Neural cell (in vitro differentiated cells): Measurements from ENCODE around the gene SNRPD3. TPM values are rescaled to one million over a fixed set of nuclear protein-coding genes. Genes with fewer than 3 reads are reported as not detected.

ENCODE experiments used
- H2AFZ ChIP-seq: fragments of 200-600, 300-800 bp; sonication (generic), shearing (Covaris generic); 2 replicates; pipeline ENCODE4 v1.6.0; 2014; ENCODE audit warnings: low read depth, mild to moderate bottlenecking, antibody characterized with exemption, low read length, moderate library complexity
- H3F3A ChIP-seq: fragments of 200-600 bp; shearing (Covaris generic); 2 replicates; pipeline ENCODE4 v1.6.1; 2016; ENCODE audit warnings: mild to moderate bottlenecking, moderate library complexity, mixed read lengths, antibody characterized with exemption, low read length; ENCODE audit not compliant: insufficient read depth, poor library complexity, severe bottlenecking
- H3K27ac ChIP-seq: fragments of 200-600, 300-800 bp; sonication (generic), shearing (Covaris generic); 2 replicates; pipeline ENCODE4 v1.5.1; 2014; ENCODE audit warnings: mild to moderate bottlenecking, low read length, moderate library complexity
- H3K27me3 ChIP-seq: fragments of 300-800, 200-600 bp; sonication (generic), shearing (Covaris generic); 2 replicates; pipeline ENCODE4 v1.6.0; 2014; ENCODE audit warnings: mild to moderate bottlenecking, low read depth, low read length, moderate library complexity; ENCODE audit not compliant: insufficient read depth
- H3K36me3 ChIP-seq: fragments of 300-800, 200-600 bp; sonication (generic), shearing (Covaris generic); 2 replicates; pipeline ENCODE4 v1.5.1; 2014; ENCODE audit warnings: mild to moderate bottlenecking, antibody characterized with exemption, low read length, moderate library complexity; ENCODE audit not compliant: insufficient read depth
- H3K4me2 ChIP-seq: fragments of 300-800, 200-600 bp; sonication (generic), shearing (Covaris generic); 2 replicates; pipeline ENCODE4 v1.6.0; 2014; ENCODE audit warnings: mild to moderate bottlenecking, low read length
- H3K4me3 ChIP-seq: fragments of 300-800, 200-600 bp; sonication (generic), shearing (Covaris generic); 2 replicates; pipeline ENCODE4 v1.5.1; 2014; ENCODE audit warnings: mild to moderate bottlenecking, low read length, moderate library complexity
- H3K79me2 ChIP-seq: fragments of 200-600 bp; shearing (Covaris generic); replicated peaks from 2 replicates; pipeline ENCODE4 v1.6.0; 2014; ENCODE audit warnings: mild to moderate bottlenecking, low read length, moderate library complexity; ENCODE audit not compliant: insufficient read depth
- H3K9ac ChIP-seq: fragments of 300-800, 200-600 bp; sonication (generic), shearing (Covaris generic); 2 replicates; pipeline ENCODE4 v1.6.1; 2016; ENCODE audit warnings: mild to moderate bottlenecking, low read length, mixed read lengths
- H3K9me2 ChIP-seq: fragments of 200-600 bp; shearing (Covaris generic); 2 replicates; pipeline ENCODE4 v1.6.1; 2016; ENCODE audit warnings: mild to moderate bottlenecking, low read length, mixed read lengths; ENCODE audit not compliant: insufficient read depth
- H3K9me3 ChIP-seq: fragments of 200-600, 300-800 bp; sonication (generic), shearing (Covaris generic); 2 replicates; pipeline ENCODE4 v1.6.1; 2016; ENCODE audit warnings: mild to moderate bottlenecking, mixed run types, low read length, moderate library complexity, mixed read lengths
- H4K20me1 ChIP-seq: fragments of 200-600 bp; shearing (Covaris generic); 2 replicates; pipeline ENCODE4 v1.6.1; 2016; ENCODE audit warnings: mild to moderate bottlenecking, mixed run types; ENCODE audit not compliant: insufficient read depth
- EP300 ChIP-seq: fragments of 450-650 bp; conservative IDR thresholded peaks from 2 replicates; pipeline ENCODE4 v1.6.1; 2014; ENCODE audit warnings: antibody characterized with exemption, mild to moderate bottlenecking, moderate library complexity; ENCODE audit not compliant: poor library complexity, severe bottlenecking
- EZH2 ChIP-seq: fragments of 200-600, 300-800 bp; shearing (Covaris generic), sonication (generic); IDR thresholded peaks from 2 replicates; pipeline ENCODE4 v1.6.1; 2014; ENCODE audit warnings: antibody characterized with exemption, low read length, borderline replicate concordance, mild to moderate bottlenecking; ENCODE audit not compliant: insufficient read depth, poor library complexity, severe bottlenecking
- MXI1 ChIP-seq: fragments of 450-650 bp; conservative IDR thresholded peaks from 2 replicates; pipeline ENCODE4 v1.6.1; 2014; ENCODE audit warnings: antibody characterized with exemption, mild to moderate bottlenecking; ENCODE audit not compliant: poor library complexity, severe bottlenecking
- POLR2AphosphoS5 ChIP-seq: IDR thresholded peaks from 2 replicates; pipeline ENCODE4 v1.6.1; 2012
- RAD21 ChIP-seq: fragments of 450-650 bp; conservative IDR thresholded peaks from 2 replicates; pipeline ENCODE4 v1.6.1; 2014; ENCODE audit warnings: antibody characterized with exemption, mild to moderate bottlenecking, moderate library complexity
- REST ChIP-seq: IDR thresholded peaks from 2 replicates; pipeline ENCODE4 v1.6.1; 2012; ENCODE audit warnings: borderline replicate concordance
- SMC3 ChIP-seq: fragments of 450-650 bp; conservative IDR thresholded peaks from 2 replicates; pipeline ENCODE4 v1.6.1; 2014; ENCODE audit warnings: antibody characterized with exemption, mild to moderate bottlenecking, moderate library complexity; ENCODE audit not compliant: poor library complexity
- TAF1 ChIP-seq: IDR thresholded peaks from 2 replicates; pipeline ENCODE4 v1.6.1; 2012; ENCODE audit warnings: low read depth
- polyA plus RNA-seq: library from polyadenylated mRNA; depleted of rRNA; stranded (reverse); fragments of >200 nt; gene quantifications from 2 replicates; pipeline ENCODE4 v1.2.3, GENCODE V29; 2014
- TF ChIP-seq, protein P1 (sequence below): fragments of 450-650 bp; IDR thresholded peaks from 2 replicates; pipeline ENCODE4 v1.5.1; 2014; ENCODE audit warnings: antibody characterized with exemption, mild to moderate bottlenecking, moderate library complexity; ENCODE audit not compliant: poor library complexity, severe bottlenecking

SNRPD3 gene
- polyA plus RNA-seq, 1 donor from 2014 or later = 195 TPM

DNA sequence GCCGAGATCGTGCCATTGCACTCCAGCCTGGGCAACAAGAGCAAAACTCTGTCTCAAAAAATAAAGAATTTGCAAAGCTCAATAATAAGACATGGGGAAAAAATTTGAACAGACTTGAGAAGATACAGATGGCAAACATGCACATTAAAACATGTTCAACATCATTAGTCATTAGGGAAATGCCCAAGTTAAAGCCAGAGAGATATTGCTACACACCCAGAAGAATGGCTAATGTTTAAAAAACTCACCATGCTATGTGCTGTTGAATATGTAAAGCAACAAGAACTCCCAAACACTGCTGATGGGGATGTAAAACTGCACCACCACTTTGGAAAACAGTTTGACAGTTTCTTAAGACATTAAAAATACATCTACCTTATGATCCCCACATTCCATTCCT is 24.5 kb downstream of the SNRPD3 start:
- H3K9me2 ChIP-seq = no peaks in the 10 kb centered on the region
- no peak overlapping the region for H3K9ac ChIP-seq
- H3K4me3 ChIP-seq = no peak overlapping the region
- no peaks in the 10 kb centered on the region for H3K9me3 ChIP-seq
- TF ChIP-seq REST (no peak), EZH2 (no peak), MXI1 (no peak), EP300 (no peak), SMC3 (no peak), RAD21 (no peak), POLR2AphosphoS5 (no peak), TAF1 (no peak)
- TF ChIP-seq, protein P1, sequence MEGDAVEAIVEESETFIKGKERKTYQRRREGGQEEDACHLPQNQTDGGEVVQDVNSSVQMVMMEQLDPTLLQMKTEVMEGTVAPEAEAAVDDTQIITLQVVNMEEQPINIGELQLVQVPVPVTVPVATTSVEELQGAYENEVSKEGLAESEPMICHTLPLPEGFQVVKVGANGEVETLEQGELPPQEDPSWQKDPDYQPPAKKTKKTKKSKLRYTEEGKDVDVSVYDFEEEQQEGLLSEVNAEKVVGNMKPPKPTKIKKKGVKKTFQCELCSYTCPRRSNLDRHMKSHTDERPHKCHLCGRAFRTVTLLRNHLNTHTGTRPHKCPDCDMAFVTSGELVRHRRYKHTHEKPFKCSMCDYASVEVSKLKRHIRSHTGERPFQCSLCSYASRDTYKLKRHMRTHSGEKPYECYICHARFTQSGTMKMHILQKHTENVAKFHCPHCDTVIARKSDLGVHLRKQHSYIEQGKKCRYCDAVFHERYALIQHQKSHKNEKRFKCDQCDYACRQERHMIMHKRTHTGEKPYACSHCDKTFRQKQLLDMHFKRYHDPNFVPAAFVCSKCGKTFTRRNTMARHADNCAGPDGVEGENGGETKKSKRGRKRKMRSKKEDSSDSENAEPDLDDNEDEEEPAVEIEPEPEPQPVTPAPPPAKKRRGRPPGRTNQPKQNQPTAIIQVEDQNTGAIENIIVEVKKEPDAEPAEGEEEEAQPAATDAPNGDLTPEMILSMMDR = no peak
- no peak overlapping the region for H3K4me2 ChIP-seq
- no peaks in the 10 kb centered on the region for H3F3A ChIP-seq
- no peaks in the 10 kb centered on the region for H3K79me2 ChIP-seq
- H2AFZ ChIP-seq = no peak overlapping the region
- H4K20me1 ChIP-seq = no peaks in the 10 kb centered on the region
- no peaks in the 10 kb centered on the region for H3K27me3 ChIP-seq
- no peaks in the 10 kb centered on the region for H3K36me3 ChIP-seq
- H3K27ac ChIP-seq = no peak overlapping the region

- H3K9me3 ChIP-seq = no peaks in the 10 kb centered on the region
- H3K4me3 ChIP-seq = no peak overlapping the region
- no peak for TF ChIP-seq TAF1
- no peak for TF ChIP-seq MXI1
- no peak for TF ChIP-seq EZH2
- TF ChIP-seq RAD21 = no peak
- no peak for TF ChIP-seq EP300
- no peak for TF ChIP-seq SMC3
- TF ChIP-seq, protein P1 = no peak
- TF ChIP-seq POLR2AphosphoS5 = no peak
- H3K36me3 ChIP-seq = no peaks in the 10 kb centered on the region
- H3K27ac ChIP-seq = no peak overlapping the region
- H3K79me2 ChIP-seq = no peaks in the 10 kb centered on the region
- H3F3A ChIP-seq = no peaks in the 10 kb centered on the region
- no peaks in the 10 kb centered on the region for H3K9me2 ChIP-seq
- H3K27me3 ChIP-seq = no peaks in the 10 kb centered on the region
- no peak overlapping the region for H2AFZ ChIP-seq
- H3K9ac ChIP-seq = no peak overlapping the region
- H4K20me1 ChIP-seq = no peaks in the 10 kb centered on the region
- no peak overlapping the region for H3K4me2 ChIP-seq
Observed at GRCh38 chr22:24582056-24582814, 26.4 kb downstream of the SNRPD3 start.
